HG03565 (cell line): Measurements from ENCODE around the gene CHIC2.
"Not testable (repeated sequence)": the region's sequence is repeated elsewhere in the genome, so short reads cannot be mapped to it uniquely, and the experiment has no call there.

Source experiments
- ATAC-seq: cut with Tn5 transposase; IDR thresholded peaks from one replicate; pipeline ENCODE4 v1.9.1; 2021; ENCODE audit warnings: mild to moderate bottlenecking, moderate library complexity; ENCODE audit not compliant: unreplicated experiment

The CHIC2 gene

GRCh38 chr4:54061873-54062272 lies 2.5 kb downstream of the CHIC2 start:
- ATAC-seq: no peak

GRCh38 chr4:54061067-54061466 lies 3.3 kb downstream of the CHIC2 start:
- no peak for ATAC-seq

GRCh38 chr4:54060116-54060515 lies 4.3 kb downstream of the CHIC2 start:
- no peak for ATAC-seq

GRCh38 chr4:54058171-54058570 lies 6.2 kb downstream of the CHIC2 start:
- ATAC-seq: no peak

- ATAC-seq: no peak
These were observed 8.0 kb downstream of the CHIC2 start for GRCh38 chr4:54056360-54056759.

GRCh38 chr4:54055494-54055893 lies 8.9 kb downstream of the CHIC2 start:
- no peak for ATAC-seq

- no peak for ATAC-seq
These were observed 9.9 kb downstream of the CHIC2 start for GRCh38 chr4:54054501-54054900.

GRCh38 chr4:54053322-54053721 lies 11.1 kb downstream of the CHIC2 start:
- not testable (repeated sequence) for ATAC-seq

GRCh38 chr4:54050214-54050904 lies 14.0 kb downstream of the CHIC2 start:
- no peak for ATAC-seq

GRCh38 chr4:54043630-54044029 lies 20.8 kb downstream of the CHIC2 start:
- ATAC-seq: not testable (repeated sequence)

- ATAC-seq: no peak
These were observed 22.5 kb downstream of the CHIC2 start for GRCh38 chr4:54041933-54042332.

- ATAC-seq: no peak
These were observed 23.3 kb downstream of the CHIC2 start for GRCh38 chr4:54041100-54041499.

GRCh38 chr4:54038056-54038455 lies 26.3 kb downstream of the CHIC2 start:
- ATAC-seq: no peak

GRCh38 chr4:54036184-54036583 lies 28.2 kb downstream of the CHIC2 start:
- ATAC-seq: no peak

GRCh38 chr4:54032558-54033135 lies 31.8 kb downstream of the CHIC2 start:
- no peak for ATAC-seq

- ATAC-seq: no peak
These were observed 37.1 kb downstream of the CHIC2 start for GRCh38 chr4:54027311-54027710.

- ATAC-seq: no peak
These were observed 38.8 kb downstream of the CHIC2 start for GRCh38 chr4:54025582-54025981.

- not testable (repeated sequence) for ATAC-seq
These were observed 41.4 kb downstream of the CHIC2 start for GRCh38 chr4:54023019-54023418.

- no peak for ATAC-seq
These were observed 46.4 kb downstream of the CHIC2 start for GRCh38 chr4:54017974-54018373.

- ATAC-seq: no peak
These were observed 47.1 kb downstream of the CHIC2 start for GRCh38 chr4:54017308-54017707.

- no peak for ATAC-seq
These were observed 47.9 kb downstream of the CHIC2 start for GRCh38 chr4:54016504-54016903.

GRCh38 chr4:54015423-54016030 lies 48.9 kb downstream of the CHIC2 start:
- no peak for ATAC-seq
